Hippocampal formation (tissue), 2 donors: Measurements from ENCODE around the gene MAP3K8.
"Not testable (repeated sequence)": the region's sequence is repeated elsewhere in the genome, so short reads cannot be mapped to it uniquely, and the experiment has no call there.

Experiments
- DNase-seq, 2 donors: peaks; one replicate each; lab custom pipeline; 2025; lab: John Stamatoyannopoulos, UW

The MAP3K8 gene

DNA sequence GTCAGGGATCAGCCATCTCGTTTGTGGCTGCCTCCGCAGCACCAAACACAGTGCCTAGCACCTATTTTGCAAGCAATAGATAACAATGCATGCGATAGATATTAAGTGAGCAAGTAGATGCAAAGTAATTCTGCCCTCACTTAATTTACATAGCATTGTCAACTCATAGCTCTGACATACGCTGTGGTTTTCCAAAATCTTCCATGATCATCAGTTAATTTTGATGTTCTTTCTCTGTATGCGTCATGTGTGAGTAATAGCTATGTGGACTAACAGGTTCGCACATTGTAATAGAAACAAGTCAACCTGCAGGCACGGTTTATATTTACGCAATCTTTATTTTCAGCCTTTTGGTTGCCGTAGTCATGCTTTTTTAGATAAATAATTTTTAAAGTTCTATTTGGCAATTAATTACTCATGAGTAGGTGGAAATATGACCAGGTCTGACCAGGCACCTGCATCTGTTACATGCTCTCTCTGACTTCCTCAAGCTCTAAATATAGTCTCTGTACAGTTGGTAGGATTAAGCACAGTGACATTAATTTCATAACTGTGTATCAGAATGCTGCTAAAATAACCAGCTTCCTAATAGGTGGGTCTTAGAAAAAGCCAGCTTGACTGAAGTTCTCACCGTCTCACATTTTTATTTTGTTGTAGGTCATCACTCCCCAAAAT is 13.3 kb downstream of the MAP3K8 start:
- no peak for DNase-seq

GRCh38 chr10:30448092-30448491 is 14.1 kb downstream of the MAP3K8 start:
- no peak for DNase-seq

GRCh38 chr10:30453764-30454527 is 20.0 kb downstream of the MAP3K8 start:
- no peak for DNase-seq

DNA sequence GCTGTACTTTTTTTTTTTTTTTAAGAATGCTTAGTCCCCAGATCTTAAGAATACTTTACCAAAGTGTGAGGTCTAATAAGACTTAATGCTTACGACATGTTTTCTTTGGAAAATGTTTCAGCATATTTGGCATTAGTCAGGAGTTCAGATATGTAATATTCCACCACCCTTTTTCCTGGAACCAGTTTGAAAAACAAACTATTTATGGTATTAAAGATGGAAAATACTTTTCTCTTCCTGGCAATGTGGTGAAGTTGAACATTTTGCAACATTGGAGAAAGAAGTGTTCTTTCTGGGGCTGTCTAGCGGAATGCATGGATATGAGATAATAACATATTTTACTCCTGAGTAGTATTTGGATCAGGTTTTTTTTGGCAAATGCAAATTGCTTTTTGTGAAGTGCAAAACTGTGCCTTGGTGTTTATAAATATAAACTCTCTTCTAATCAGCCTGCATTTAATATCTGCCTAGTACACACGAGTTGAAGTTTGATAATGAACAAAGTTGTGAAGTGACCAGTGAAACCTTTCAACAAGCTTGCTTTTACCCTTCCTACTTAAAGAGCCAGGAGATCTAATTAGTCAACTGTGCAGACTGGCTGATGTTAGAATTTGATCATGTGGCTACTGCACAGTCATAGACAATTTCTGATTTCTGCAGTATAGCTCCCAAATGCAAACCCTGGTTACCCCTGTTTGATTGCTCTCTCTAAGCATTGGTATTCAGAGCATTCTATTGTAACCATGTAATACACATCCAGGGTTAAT is 20.9 kb downstream of the MAP3K8 start:
- DNase-seq = no peak

- no peak for DNase-seq
Measured at GRCh38 chr10:30455816-30456215, 21.8 kb downstream of the MAP3K8 start.

GRCh38 chr10:30456266-30456665 is 22.3 kb downstream of the MAP3K8 start:
- no peak for DNase-seq

DNA sequence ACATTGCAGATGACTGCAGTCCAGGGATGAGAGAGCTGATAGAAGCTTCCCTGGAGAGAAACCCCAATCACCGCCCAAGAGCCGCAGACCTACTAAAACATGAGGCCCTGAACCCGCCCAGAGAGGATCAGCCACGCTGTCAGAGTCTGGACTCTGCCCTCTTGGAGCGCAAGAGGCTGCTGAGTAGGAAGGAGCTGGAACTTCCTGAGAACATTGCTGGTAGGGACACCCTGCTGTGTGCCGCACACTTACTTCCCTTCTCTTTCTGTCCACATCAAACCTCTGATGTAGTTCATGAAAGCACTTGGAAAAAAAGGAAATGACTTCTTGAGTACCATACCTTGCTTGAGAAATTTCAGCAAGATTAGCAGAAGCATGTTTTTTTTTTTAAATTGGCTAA is 25.3 kb downstream of the MAP3K8 start:
- peak in 1 of 2 donors; percentile 33 for DNase-seq

DNA sequence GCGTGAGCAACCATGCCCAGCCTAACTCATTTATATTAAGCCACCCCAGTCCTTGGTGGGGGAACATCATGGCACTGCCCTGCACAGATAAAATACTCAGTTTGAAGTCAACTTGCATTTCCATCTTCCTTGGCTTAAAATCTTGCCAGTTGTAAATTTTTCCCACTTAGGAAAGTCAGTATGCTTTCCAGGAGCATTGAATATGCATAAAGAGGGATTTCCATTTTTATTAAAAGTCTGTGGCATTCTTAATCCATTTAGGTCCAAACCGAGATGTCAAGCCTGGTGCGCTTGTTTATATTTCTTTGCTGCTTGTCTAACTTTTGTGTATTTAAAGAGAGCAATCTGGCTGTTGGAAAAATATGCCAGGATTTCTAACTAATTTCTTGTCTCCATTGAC is 26.1 kb downstream of the MAP3K8 start:
- DNase-seq = no peak

DNA sequence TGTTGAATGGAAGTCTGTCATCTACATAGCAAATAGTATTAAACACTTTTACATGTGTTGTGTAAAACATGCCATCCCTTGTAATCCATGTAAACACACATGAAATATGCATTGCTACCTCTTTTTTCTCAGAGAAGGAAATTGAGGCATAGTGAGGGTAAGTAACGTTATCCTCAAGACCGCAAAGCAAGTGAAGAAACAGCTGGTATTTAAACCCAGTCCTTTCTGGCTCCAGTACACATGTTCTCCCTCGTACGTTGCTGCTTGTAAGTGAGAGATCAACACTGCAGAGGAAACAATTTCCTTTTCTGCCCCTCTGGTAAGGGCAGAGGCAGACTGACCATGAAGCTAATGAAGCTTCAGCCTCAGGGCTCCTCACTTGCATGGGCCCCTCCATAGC is 28.5 kb downstream of the MAP3K8 start:
- DNase-seq = no peak

GRCh38 chr10:30463944-30464451 is 30.0 kb downstream of the MAP3K8 start:
- DNase-seq = no peak

- no peak for DNase-seq
Measured at GRCh38 chr10:30464675-30465074, 30.7 kb downstream of the MAP3K8 start.

- DNase-seq = no peak
Measured at GRCh38 chr10:30466445-30466844, 32.5 kb downstream of the MAP3K8 start.

DNA sequence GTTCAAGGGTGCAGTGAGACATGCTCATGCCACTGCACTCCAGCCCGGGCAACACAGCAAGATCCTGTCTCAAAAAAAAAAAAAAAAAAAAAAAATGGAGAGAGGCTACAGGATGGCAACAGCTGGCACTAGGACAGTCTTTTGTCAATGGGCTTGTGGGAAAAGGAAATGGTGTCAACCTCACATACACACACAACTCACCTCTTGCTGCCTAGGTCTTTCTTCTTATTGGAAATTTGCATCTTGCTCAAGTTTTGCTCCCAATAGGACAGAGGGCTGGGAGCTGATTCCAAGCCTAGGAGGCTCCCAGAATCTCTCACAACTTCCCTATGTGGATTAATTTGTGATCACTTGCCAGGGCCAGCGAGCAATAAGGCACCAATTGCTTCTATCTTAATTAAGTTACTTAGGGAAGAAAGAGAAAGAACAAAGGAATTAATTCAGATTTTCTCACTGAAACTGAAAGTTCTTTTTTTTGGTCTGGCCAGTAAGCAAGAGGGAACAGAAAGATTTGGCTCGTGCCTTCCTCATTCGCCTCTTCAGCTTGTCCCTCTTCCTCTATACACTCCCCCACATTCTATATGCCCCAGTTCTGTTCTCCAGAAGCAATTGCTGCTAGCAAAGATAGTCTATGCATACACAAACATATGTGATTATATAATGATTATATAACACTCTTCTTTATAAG is 33.8 kb downstream of the MAP3K8 start:
- DNase-seq = peak in 1 of 2 donors; percentile 25

GRCh38 chr10:30472414-30473155 is 38.6 kb downstream of the MAP3K8 start:
- no peak for DNase-seq

DNA sequence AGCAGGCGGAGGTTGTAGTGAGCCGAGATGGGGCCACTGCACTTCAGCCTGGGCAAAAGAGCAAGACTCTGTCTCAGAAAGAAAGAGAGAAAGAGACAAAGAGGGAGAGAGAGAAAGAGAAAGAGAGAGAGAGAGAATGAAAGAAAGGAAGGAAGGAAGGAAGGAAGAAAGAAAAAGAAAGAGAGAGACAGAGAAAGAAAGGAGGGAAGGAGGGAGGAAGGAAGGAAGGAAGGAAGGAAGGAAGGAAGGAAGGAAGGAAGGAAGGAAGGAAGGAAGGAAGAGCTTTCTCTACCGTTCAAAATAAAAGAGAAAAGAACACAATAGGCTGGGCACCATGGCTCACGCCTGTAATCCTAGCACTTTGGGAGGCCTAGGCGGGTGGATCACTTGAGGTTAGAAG is 41.5 kb downstream of the MAP3K8 start:
- DNase-seq = not testable (repeated sequence)

- DNase-seq = no peak
Measured at GRCh38 chr10:30476511-30477155, 42.6 kb downstream of the MAP3K8 start.

GRCh38 chr10:30479513-30479912 is 45.5 kb downstream of the MAP3K8 start:
- not testable (repeated sequence) for DNase-seq

DNA sequence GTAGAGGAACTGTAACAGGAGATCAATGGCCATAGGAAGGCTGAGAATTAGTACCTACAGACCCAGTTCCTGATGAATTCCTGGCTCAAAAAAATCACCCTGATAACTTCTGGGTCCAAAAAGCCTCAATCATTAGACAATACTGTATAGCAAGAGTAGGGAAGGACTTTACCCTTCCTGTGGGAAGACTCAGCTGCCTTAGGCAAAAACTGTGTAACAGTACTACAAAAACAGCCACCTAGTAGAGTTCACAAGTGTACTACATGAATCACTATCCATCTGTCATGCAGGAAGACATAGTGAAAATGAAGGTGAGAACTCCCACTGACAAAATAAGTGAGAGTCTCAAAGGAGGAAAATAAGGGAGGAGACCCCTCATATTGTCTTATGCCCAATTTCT is 47.6 kb downstream of the MAP3K8 start:
- no peak for DNase-seq

- DNase-seq = peak in 1 of 2 donors; percentile 6
Measured at GRCh38 chr10:30488316-30488715, 54.3 kb downstream of the MAP3K8 start.

- DNase-seq = no peak
Measured at GRCh38 chr10:30489346-30489745, 55.4 kb downstream of the MAP3K8 start.
